ENCODE data around the gene EFHC1.
A peak's percentile ranks its signal among the peaks of the same experiment; 100 is the strongest.

- TF ChIP-seq FOXK2 (IDR thresholded peaks at IDR 0.05) (no peak), FOXA1 (IDR thresholded peaks at IDR 0.05) (no peak), FOXA1 (CRISPR knock-in tag; IDR thresholded peaks at IDR 0.05) (peak; percentile 27; the same call in 1 of the 2 replicates), SOX5 (CRISPR knock-in tag; IDR thresholded peaks at IDR 0.05; ENCODE audit: borderline replicate concordance) (peak; percentile 9; the same call in 1 of the 2 replicates)
Measured at GRCh38 chr6:52545406-52546119, 125.4 kb downstream of the EFHC1 start.
